Left renal pelvis (tissue), 4 donors: ENCODE data around the gene AP4B1. TPM values are rescaled to one million over a fixed set of nuclear protein-coding genes. Genes with fewer than 3 reads are reported as not detected.
"Not testable (repeated sequence)": the region's sequence is repeated elsewhere in the genome, so short reads cannot be mapped to it uniquely, and the experiment has no call there.

ENCODE experiments used
- DNase-seq, 4 donors: peaks; one replicate each; pipeline ENCODE4 v3.0.0-alpha.2; 2013; ENCODE audit warnings: low read depth in 4 of 4, low spot score in 3 of 4
- polyA plus RNA-seq, 4 donors: library from polyadenylated mRNA; unstranded; fragments of 120-200 nt; gene quantifications; one replicate each; pipeline ENCODE4 v1.2.1, GENCODE V29; 2013; ENCODE audit not compliant: insufficient read length in 4 of 4

Gene AP4B1
- polyA plus RNA-seq, 4 donors, result 27.2 to 48.8 (median 31.1) TPM

GRCh38 chr1:113860891-113861290 lies 43.7 kb downstream of the AP4B1 start:
- DNase-seq, result no peak

GRCh38 chr1:113859478-113860175 lies 45.0 kb downstream of the AP4B1 start:
- no peak for DNase-seq

- DNase-seq, result no peak
Observed at GRCh38 chr1:113858982-113859381, 45.6 kb downstream of the AP4B1 start.

- no peak for DNase-seq
Observed at GRCh38 chr1:113858418-113858817, 46.2 kb downstream of the AP4B1 start.

GRCh38 chr1:113857776-113858175 lies 46.8 kb downstream of the AP4B1 start:
- DNase-seq, result no peak

- no peak for DNase-seq
Observed at GRCh38 chr1:113856401-113856790, 48.2 kb downstream of the AP4B1 start.

GRCh38 chr1:113855630-113856400 lies 48.8 kb downstream of the AP4B1 start:
- DNase-seq, result no peak

- DNase-seq, result no peak
Observed at GRCh38 chr1:113854234-113854633, 50.4 kb downstream of the AP4B1 start.

- not testable (repeated sequence) for DNase-seq
Observed at GRCh38 chr1:113852694-113853093, 51.9 kb downstream of the AP4B1 start.

GRCh38 chr1:113850127-113850796 lies 54.3 kb downstream of the AP4B1 start:
- no peak for DNase-seq

GRCh38 chr1:113849072-113849471 lies 55.5 kb downstream of the AP4B1 start:
- DNase-seq, result no peak

- DNase-seq, result no peak
Observed at GRCh38 chr1:113846391-113847035, 58.1 kb downstream of the AP4B1 start.

Other genes starting within 250 kb of the AP4B1 start
- gene PHTF1, start 145.3 kb downstream of the AP4B1 start, polyA plus RNA-seq, result 10 to 100 TPM; 11.6 to 27.3 (median 23.8) TPM
- 10 to 100 TPM; 24.3 to 31.5 (median 27.3) TPM for gene RSBN1, start 92.3 kb downstream of the AP4B1 start, polyA plus RNA-seq
- under 1 TPM; 0.22 to 0.75 (median 0.40) TPM for gene PTPN22, start 33.1 kb downstream of the AP4B1 start, polyA plus RNA-seq
- gene BCL2L15, start 17.2 kb downstream of the AP4B1 start, polyA plus RNA-seq, result 1 to 10 TPM in 1 of 4 donors, under 1 TPM in 3; 0.34 to 1.3 (median 0.72) TPM
- gene DCLRE1B, start 527 bp upstream of the AP4B1 start, polyA plus RNA-seq, result 10 to 100 TPM in 3 of 4 donors, 1 to 10 TPM in 1; 9.6 to 13.9 (median 11.8) TPM
- 10 to 100 TPM; 36.7 to 47.3 (median 43.5) TPM for gene HIPK1, start 24.5 kb upstream of the AP4B1 start, polyA plus RNA-seq
- gene OLFML3, start 74.7 kb upstream of the AP4B1 start, polyA plus RNA-seq, result 100 to 1,000 TPM; 121 to 453 (median 169) TPM
- gene SYT6, start 249.1 kb upstream of the AP4B1 start, polyA plus RNA-seq, result 1 to 10 TPM in 3 of 4 donors, under 1 TPM in 1; 0.53 to 1.7 (median 1.2) TPM